Keratinocyte (primary cell): ENCODE results near the gene SCAP. TPM values are rescaled to one million over a fixed set of nuclear protein-coding genes. Genes with fewer than 3 reads are reported as not detected.
A peak's percentile ranks its signal among the peaks of the same experiment; 100 is the strongest.

ENCODE experiments used
- DNase-seq: peaks from one replicate; pipeline ENCODE4 v3.0.0-alpha.2; 2011; ENCODE audit warnings: low read depth, missing footprints, low spot score
- FAIRE-seq: peaks from 2 replicates; lab custom pipeline; 2011; peaks lifted over from hg19 to GRCh38; lab: Jason Lieb, UNC
- H2AFZ ChIP-seq: 2 replicates; pipeline ENCODE4 v1.6.0; 2012; ENCODE audit warnings: low read length, control low read depth, inconsistent platforms; ENCODE audit not compliant: control insufficient read depth
- H3K27ac ChIP-seq: 2 replicates; pipeline ENCODE4 v1.5.1; 2011; ENCODE audit warnings: low read length; ENCODE audit not compliant: control insufficient read depth, insufficient read depth
- H3K27me3 ChIP-seq: 3 replicates; pipeline ENCODE4 v1.6.0; 2011; ENCODE audit warnings: low read length; ENCODE audit not compliant: control insufficient read depth, insufficient read depth; ENCODE audit errors: extremely low read depth
- H3K36me3 ChIP-seq, 2 experiments: 2 replicates in 1 of 2; 3 replicates in 1 of 2; pipeline ENCODE4 v1.5.1; 2011; ENCODE audit warnings: low read length in 2 of 2, mild to moderate bottlenecking in 1 of 2; ENCODE audit not compliant: control insufficient read depth in 2 of 2, insufficient read depth in 2 of 2; ENCODE audit errors: extremely low read depth in 1 of 2
- H3K4me1 ChIP-seq: 3 replicates; pipeline ENCODE4 v1.5.1; 2011; ENCODE audit warnings: low read length; ENCODE audit not compliant: control insufficient read depth, insufficient read depth; ENCODE audit errors: extremely low read depth
- H3K4me2 ChIP-seq: 3 replicates; pipeline ENCODE4 v1.6.0; 2011; ENCODE audit warnings: low read depth, low read length; ENCODE audit not compliant: control insufficient read depth, insufficient read depth; ENCODE audit errors: extremely low read depth
- H3K4me3 ChIP-seq, 3 experiments: fragments of 200-600 bp in 1 of 3; sonication (generic) in 1 of 3; 2 replicates in 2 of 3; 3 replicates in 1 of 3; pipeline ENCODE4 v1.5.1; 2011 to 2016; ENCODE audit warnings: low read length in 3 of 3, mild to moderate bottlenecking in 3 of 3, control low read depth in 2 of 3, inconsistent platforms in 1 of 3, low read depth in 1 of 3, mixed read lengths in 1 of 3, mixed run types in 1 of 3, moderate library complexity in 1 of 3; ENCODE audit not compliant: control insufficient read depth in 2 of 3, insufficient read depth in 2 of 3; ENCODE audit errors: extremely low read depth in 1 of 3
- H3K79me2 ChIP-seq: 2 replicates; pipeline ENCODE4 v1.6.0; 2012; ENCODE audit warnings: low read length; ENCODE audit not compliant: control insufficient read depth, insufficient read depth
- H3K9ac ChIP-seq: 3 replicates; pipeline ENCODE4 v1.6.0; 2011; ENCODE audit warnings: low read length; ENCODE audit not compliant: control insufficient read depth, insufficient read depth; ENCODE audit errors: extremely low read depth
- H3K9me1 ChIP-seq: 3 replicates; pipeline ENCODE4 v1.6.0; 2011; ENCODE audit warnings: low read length; ENCODE audit not compliant: control insufficient read depth, insufficient read depth; ENCODE audit errors: extremely low read depth
- H3K9me3 ChIP-seq: 2 replicates; pipeline ENCODE4 v1.5.1; 2012; ENCODE audit warnings: low read depth, low read length; ENCODE audit not compliant: control insufficient read depth
- H4K20me1 ChIP-seq: 3 replicates; pipeline ENCODE4 v1.6.0; 2011; ENCODE audit warnings: low read length; ENCODE audit not compliant: control insufficient read depth, insufficient read depth; ENCODE audit errors: extremely low read depth
- CTCF ChIP-seq, 3 experiments: IDR thresholded peaks in 1 of 3; conservative IDR thresholded peaks in 1 of 3; optimal IDR thresholded peaks in 1 of 3; 2 replicates in 2 of 3; 3 replicates in 1 of 3; pipeline versions ENCODE3 to v1.5.1; 2011; ENCODE audit warnings: low read length in 3 of 3, mild to moderate bottlenecking in 3 of 3, moderate library complexity in 2 of 3, control low read depth in 1 of 3, inconsistent platforms in 1 of 3; ENCODE audit not compliant: insufficient read depth in 2 of 3; ENCODE audit errors: extremely low read depth in 1 of 3
- EZH2 ChIP-seq: IDR thresholded peaks from one replicate; pipeline ENCODE4 v1.6.1; 2012; ENCODE audit warnings: inconsistent platforms, mild to moderate bottlenecking, low read length, moderate library complexity
- dilution Hi-C: fragments of 300-500 bp; cut with MboI; formaldehyde crosslinking; loops from one replicate; pipeline ENCODE4 v1.7.0; 2020; ENCODE audit warnings: low sequenced_read_pairs; ENCODE audit not compliant: extremely low pct_ligation_motif_present
- polyA plus RNA-seq, 5 experiments: library from polyadenylated mRNA; depleted of rRNA in 3 of 5; stranded (reverse) in 3 of 5; stranded (forward) in 1 of 5; unstranded in 1 of 5; fragments of >200 nt; gene quantifications; 1 replicate in 1 of 5; 2 replicates in 3 of 5; 3 replicates in 1 of 5; pipeline versions ENCODE4 v1.2.1 to v1.2.3, GENCODE V29; 2011 to 2012; ENCODE audit warnings: missing spikeins in 2 of 5, low read depth in 1 of 5, low replicate concordance in 1 of 5

Gene SCAP
- polyA plus RNA-seq, 1 donor (not counting 4 experiments of a cell fraction or from before 2014, with no cell fraction given): 17.7 TPM

DNA sequence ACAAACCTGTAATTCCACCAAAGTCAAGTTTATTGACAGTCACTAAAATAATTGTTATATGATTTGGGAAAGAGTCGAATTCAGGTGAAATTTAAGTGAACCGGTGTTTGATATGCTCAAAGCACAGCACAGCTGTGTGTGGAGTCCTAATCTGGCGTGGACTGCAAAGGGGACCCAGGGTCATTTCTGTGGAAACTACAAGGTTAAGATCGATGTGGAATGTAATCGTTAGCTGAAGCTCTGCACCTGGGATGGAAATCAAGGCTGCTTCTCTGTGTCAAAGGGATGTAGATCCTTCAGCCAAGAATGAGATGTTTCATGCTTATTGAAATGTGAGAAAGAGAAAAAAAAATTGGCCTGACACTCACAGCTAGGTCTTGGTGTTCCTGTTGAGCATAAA lies 39.4 kb upstream of the SCAP start:
- H3K4me3 ChIP-seq: no peak overlapping the region
- H3K79me2 ChIP-seq: peaks cover 21% of the 10 kb centered on the region
- TF ChIP-seq EZH2 (no peak), CTCF (optimal IDR thresholded peaks at IDR 0.05 in 1 of 3, IDR thresholded peaks at IDR 0.05 in 1 of 3, conservative IDR thresholded peaks at IDR 0.05 in 1 of 3; ENCODE audit: extremely low read depth in 1 of 3, insufficient read depth in 2 of 3, low read length in 3 of 3) (no peak)
- H3K4me2 ChIP-seq: no peak overlapping the region
- H3K9me1 ChIP-seq: no peaks in the 10 kb centered on the region
- H2AFZ ChIP-seq: no peak overlapping the region
- dilution Hi-C loops: no loop called here
- no peaks in the 10 kb centered on the region for H4K20me1 ChIP-seq
- H3K4me1 ChIP-seq: peaks cover 7% of the 10 kb centered on the region
- H3K9ac ChIP-seq: no peak overlapping the region
- no peaks in the 10 kb centered on the region for H3K9me3 ChIP-seq
- no peak overlapping the region for H3K27ac ChIP-seq
- H3K36me3 ChIP-seq: peaks cover 5% of the 10 kb centered on the region in 2 experiments
- DNase-seq: no peak
- no peak for FAIRE-seq
- no peaks in the 10 kb centered on the region for H3K27me3 ChIP-seq

- H3K4me2 ChIP-seq: peak within 1 kb of the TSS; percentile 95
- H3K27ac ChIP-seq: peak within 1 kb of the TSS; percentile 87
- H3K4me1 ChIP-seq: peaks cover 7% of the 10 kb centered on the region
- H3K9me1 ChIP-seq: no peaks in the 10 kb centered on the region
- H3K9ac ChIP-seq: peak within 1 kb of the TSS; percentile 83
- peaks cover 8 to 10% of the 10 kb centered on the region in 2 experiments for H3K36me3 ChIP-seq
- H2AFZ ChIP-seq: peak within 1 kb of the TSS; percentile 87
- peaks cover 21% of the 10 kb centered on the region for H3K79me2 ChIP-seq
- peak within 1 kb of the TSS; percentile 63 to 86 (median 78) for H3K4me3 ChIP-seq
- DNase-seq: peak; percentile 81
- dilution Hi-C loops: no loop called here
- no peaks in the 10 kb centered on the region for H3K9me3 ChIP-seq
- H3K27me3 ChIP-seq: no peaks in the 10 kb centered on the region
- TF ChIP-seq EZH2 (no peak), CTCF (optimal IDR thresholded peaks at IDR 0.05 in 1 of 3, IDR thresholded peaks at IDR 0.05 in 1 of 3, conservative IDR thresholded peaks at IDR 0.05 in 1 of 3; ENCODE audit: extremely low read depth in 1 of 3, insufficient read depth in 2 of 3, low read length in 3 of 3) (peak; percentile 48 to 68 (median 62))
- peak; percentile 62 for FAIRE-seq
- no peaks in the 10 kb centered on the region for H4K20me1 ChIP-seq
Observed at GRCh38 chr3:47513125-47513929, 37.6 kb upstream of the SCAP start, which contains the start of gene ELP6. Gene ELP6 (minus strand): TSS chr3:47513712. CDS start chr3:47513590, 122 bp downstream.
